WTC11 (cell line): ENCODE measurements around the gene MLLT1. TPM values are rescaled to one million over a fixed set of nuclear protein-coding genes. Genes with fewer than 3 reads are reported as not detected.

Experiments
- ATAC-seq: fragments of 200-7000 bp; cut with Tn5 transposase; 2 replicates; pipeline ENCODE4 v1.10.0; 2021; ENCODE audit warnings: mild to moderate bottlenecking, moderate library complexity
- CTCF ChIA-PET: fragments of 300-600 bp; sonication (Branson Sonifier 250); formaldehyde crosslinking; loops from one replicate; lab custom pipeline; 2021; ENCODE audit warnings: antibody characterized with exemption; lab: Charles Lee
- POLR2A ChIA-PET: fragments of 350-600 bp; sonication (Branson Sonifier 250); formaldehyde crosslinking; loops from one replicate; lab custom pipeline; 2021; ENCODE audit warnings: antibody characterized with exemption; lab: Charles Lee
- DNase-seq: peaks from one replicate; pipeline ENCODE4 v3.0.0; 2021; ENCODE audit warnings: low spot score
- H3K27ac Mint-ChIP-seq: 2 replicates; pipeline ENCODE4 v1.8.0; 2021; ENCODE audit warnings: mixed read lengths
- H3K27me3 Mint-ChIP-seq: 2 replicates; pipeline ENCODE4 v1.8.0; 2021; ENCODE audit warnings: low read depth, mild to moderate bottlenecking, moderate library complexity, mixed read lengths
- H3K36me3 Mint-ChIP-seq: 2 replicates; pipeline ENCODE4 v1.8.0; 2021; ENCODE audit warnings: mixed read lengths
- H3K4me1 Mint-ChIP-seq: 2 replicates; pipeline ENCODE4 v1.8.0; 2022; ENCODE audit warnings: mixed read lengths
- H3K4me3 Mint-ChIP-seq: 2 replicates; pipeline ENCODE4 v1.8.0; 2021; ENCODE audit warnings: mild to moderate bottlenecking, moderate library complexity, mixed read lengths
- H3K9me3 Mint-ChIP-seq: 2 replicates; pipeline ENCODE4 v1.8.0; 2021; ENCODE audit warnings: mixed read lengths
- CBFB ChIP-seq: sonication (generic); formaldehyde crosslinking; IDR thresholded peaks from 2 replicates; pipeline ENCODE4 v1.8.1; 2022; ENCODE audit warnings: mild to moderate bottlenecking, low read depth, missing genetic modification reagents
- ESRRA ChIP-seq: sonication (generic); formaldehyde crosslinking; IDR thresholded peaks from 2 replicates; pipeline ENCODE4 v1.8.1; 2022; ENCODE audit warnings: mild to moderate bottlenecking, missing genetic modification reagents, borderline replicate concordance
- IRF2 ChIP-seq: sonication (generic); formaldehyde crosslinking; IDR thresholded peaks from 2 replicates; pipeline ENCODE4 v1.8.0; 2022; ENCODE audit warnings: low read depth, missing genetic modification reagents, borderline replicate concordance
- JAZF1 ChIP-seq: fragments of 250-450 bp; sonication (Bioruptor Pico); IDR thresholded peaks from 2 replicates; pipeline ENCODE4 v1.9.0; 2021; ENCODE audit warnings: moderate library complexity, mild to moderate bottlenecking, inconsistent platforms
- JUN ChIP-seq: sonication (generic); formaldehyde crosslinking; IDR thresholded peaks from 2 replicates; pipeline ENCODE4 v1.8.0; 2023; ENCODE audit warnings: mild to moderate bottlenecking, missing genetic modification reagents
- MAX ChIP-seq: sonication (generic); formaldehyde crosslinking; IDR thresholded peaks from 2 replicates; pipeline ENCODE4 v1.8.0; 2022; ENCODE audit warnings: mild to moderate bottlenecking, missing genetic modification reagents
- NR3C1 ChIP-seq: sonication (generic); formaldehyde crosslinking; conservative IDR thresholded peaks from 2 replicates; pipeline ENCODE4 v1.8.1; 2023; ENCODE audit warnings: low read depth, mild to moderate bottlenecking, missing genetic modification reagents
- PRRX2 ChIP-seq: fragments of 250-450 bp; sonication (Bioruptor Pico); IDR thresholded peaks from 2 replicates; pipeline ENCODE4 v1.8.0; 2021; ENCODE audit warnings: mild to moderate bottlenecking
- RORB ChIP-seq: fragments of 250-450 bp; sonication (Bioruptor Pico); IDR thresholded peaks from 2 replicates; pipeline ENCODE4 v1.9.0; 2021; ENCODE audit warnings: mild to moderate bottlenecking
- SMAD4 ChIP-seq: sonication (generic); formaldehyde crosslinking; IDR thresholded peaks from 2 replicates; pipeline ENCODE4 v1.8.0; 2022; ENCODE audit warnings: mild to moderate bottlenecking, missing genetic modification reagents
- ZBTB43 ChIP-seq: sonication (generic); formaldehyde crosslinking; IDR thresholded peaks from 2 replicates; pipeline ENCODE4 v1.8.1; 2023; ENCODE audit warnings: mild to moderate bottlenecking, missing genetic modification reagents
- ZNF423 ChIP-seq: fragments of 250-450 bp; sonication (Bioruptor Pico); IDR thresholded peaks from 2 replicates; pipeline ENCODE4 v2.1.2; 2022; ENCODE audit warnings: mild to moderate bottlenecking, moderate library complexity
- ZNF532 ChIP-seq: fragments of 250-450 bp; sonication (Bioruptor Pico); IDR thresholded peaks from 2 replicates; pipeline ENCODE4 v1.9.0; 2021; ENCODE audit warnings: mild to moderate bottlenecking, borderline replicate concordance
- total RNA-seq: library from RNA; stranded (reverse); gene quantifications from 3 replicates; pipeline ENCODE4 v1.2.3, GENCODE V29; 2021
- TF ChIP-seq, protein P1 (sequence below): sonication (generic); formaldehyde crosslinking; IDR thresholded peaks from 2 replicates; pipeline ENCODE4 v1.8.0; 2023; ENCODE audit warnings: mild to moderate bottlenecking, missing genetic modification reagents
- TF ChIP-seq, protein P2 (sequence below): fragments of 250-450 bp; sonication (Bioruptor Pico); IDR thresholded peaks from 2 replicates; pipeline ENCODE4 v1.8.0; 2021; ENCODE audit warnings: mild to moderate bottlenecking
- TF ChIP-seq, protein P3 (sequence below): sonication (generic); formaldehyde crosslinking; conservative IDR thresholded peaks from 2 replicates; pipeline ENCODE4 v1.8.1; 2023; ENCODE audit warnings: mild to moderate bottlenecking, low read depth, missing genetic modification reagents, moderate library complexity
- TF ChIP-seq, protein P4 (sequence below): sonication (generic); formaldehyde crosslinking; IDR thresholded peaks from 2 replicates; pipeline ENCODE4 v1.8.1; 2023; ENCODE audit warnings: mild to moderate bottlenecking, missing genetic modification reagents

MLLT1 gene
- total RNA-seq, 1 experiment from 2014 or later = 58.2 TPM

DNA sequence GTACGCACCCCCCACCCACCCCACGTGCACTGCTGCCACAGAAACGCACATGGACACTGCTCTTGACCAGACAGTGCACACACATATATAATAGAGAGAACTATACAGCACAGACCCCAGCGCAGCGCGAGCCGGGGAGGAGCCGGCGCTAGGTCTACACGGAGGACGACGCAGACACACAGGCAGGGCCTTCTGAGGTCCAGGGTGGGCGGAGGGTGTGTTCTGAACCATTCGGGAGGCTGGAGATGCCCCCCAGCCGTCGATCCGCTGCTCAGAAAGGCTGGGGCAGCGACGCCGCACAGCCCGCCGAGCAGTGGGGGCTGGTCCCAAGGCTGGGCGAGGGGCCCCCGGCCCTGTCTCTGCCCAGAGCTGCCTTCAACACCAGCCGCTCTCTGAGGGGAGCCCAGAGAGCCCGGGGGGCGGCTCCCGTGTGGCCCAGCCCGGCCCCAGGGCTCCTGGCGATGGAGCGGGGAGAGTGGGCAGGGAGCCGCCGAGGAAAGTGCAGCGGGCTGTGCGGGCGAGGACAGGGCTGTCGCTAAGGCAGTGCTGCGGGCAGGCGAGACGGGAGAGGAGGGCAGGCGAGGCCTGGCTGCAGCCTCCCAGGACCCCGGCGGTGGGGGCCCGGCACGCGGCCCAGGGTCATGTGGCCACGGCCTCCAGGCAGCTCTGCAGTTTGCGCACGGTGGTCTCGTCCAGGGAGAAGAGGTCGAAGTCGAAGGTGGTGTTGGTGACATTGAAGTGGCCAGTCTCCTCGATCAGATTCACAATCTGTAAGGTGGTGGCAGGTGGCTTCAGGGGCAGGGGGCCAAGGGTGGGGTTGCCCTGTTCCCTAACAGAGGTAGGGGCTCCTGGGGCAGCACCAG lies 67.1 kb downstream of the MLLT1 start:
- Mint-ChIP-seq H3K4me1 (no peaks in the 10 kb centered on the region), H3K27ac (no peak overlapping the region)
- no peak for DNase-seq
- POLR2A ChIA-PET = no interaction called here
- TF ChIP-seq, protein P1, sequence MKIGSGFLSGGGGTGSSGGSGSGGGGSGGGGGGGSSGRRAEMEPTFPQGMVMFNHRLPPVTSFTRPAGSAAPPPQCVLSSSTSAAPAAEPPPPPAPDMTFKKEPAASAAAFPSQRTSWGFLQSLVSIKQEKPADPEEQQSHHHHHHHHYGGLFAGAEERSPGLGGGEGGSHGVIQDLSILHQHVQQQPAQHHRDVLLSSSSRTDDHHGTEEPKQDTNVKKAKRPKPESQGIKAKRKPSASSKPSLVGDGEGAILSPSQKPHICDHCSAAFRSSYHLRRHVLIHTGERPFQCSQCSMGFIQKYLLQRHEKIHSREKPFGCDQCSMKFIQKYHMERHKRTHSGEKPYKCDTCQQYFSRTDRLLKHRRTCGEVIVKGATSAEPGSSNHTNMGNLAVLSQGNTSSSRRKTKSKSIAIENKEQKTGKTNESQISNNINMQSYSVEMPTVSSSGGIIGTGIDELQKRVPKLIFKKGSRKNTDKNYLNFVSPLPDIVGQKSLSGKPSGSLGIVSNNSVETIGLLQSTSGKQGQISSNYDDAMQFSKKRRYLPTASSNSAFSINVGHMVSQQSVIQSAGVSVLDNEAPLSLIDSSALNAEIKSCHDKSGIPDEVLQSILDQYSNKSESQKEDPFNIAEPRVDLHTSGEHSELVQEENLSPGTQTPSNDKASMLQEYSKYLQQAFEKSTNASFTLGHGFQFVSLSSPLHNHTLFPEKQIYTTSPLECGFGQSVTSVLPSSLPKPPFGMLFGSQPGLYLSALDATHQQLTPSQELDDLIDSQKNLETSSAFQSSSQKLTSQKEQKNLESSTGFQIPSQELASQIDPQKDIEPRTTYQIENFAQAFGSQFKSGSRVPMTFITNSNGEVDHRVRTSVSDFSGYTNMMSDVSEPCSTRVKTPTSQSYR (CRISPR knock-in tag) = no peak
- no peak for TF ChIP-seq CBFB
- no peak for TF ChIP-seq MAX
- no peak for TF ChIP-seq PRRX2
- TF ChIP-seq IRF2 (CRISPR knock-in tag) = no peak
- TF ChIP-seq, all 79 proteins: peak for 0
- H3K27me3 Mint-ChIP-seq = no peaks in the 10 kb centered on the region
- no peaks in the 10 kb centered on the region for H3K9me3 Mint-ChIP-seq
- peaks cover 5% of the 10 kb centered on the region; the same call in 1 of the 2 replicates for H3K36me3 Mint-ChIP-seq
- no peak for ATAC-seq
- no peak overlapping the region for H3K4me3 Mint-ChIP-seq
- CTCF ChIA-PET = no interaction called here

- Mint-ChIP-seq H3K9me3 (no peaks in the 10 kb centered on the region), H3K27me3 (no peaks in the 10 kb centered on the region), H3K36me3 (peaks cover 5% of the 10 kb centered on the region; the same call in 1 of the 2 replicates), H3K4me3 (no peak overlapping the region), H3K27ac (no peak overlapping the region), H3K4me1 (no peaks in the 10 kb centered on the region)
- no peak for DNase-seq
- no peak for ATAC-seq
- POLR2A ChIA-PET = no interaction called here
- CTCF ChIA-PET = no interaction called here
- TF ChIP-seq JUN (CRISPR knock-in tag) (no peak), ZBTB43 (CRISPR knock-in tag) (no peak), RORB (CRISPR knock-in tag) (no peak), SMAD4 (CRISPR knock-in tag) (no peak), NR3C1 (no peak), JAZF1 (no peak), ZNF532 (CRISPR knock-in tag) (no peak), ZNF423 (CRISPR knock-in tag) (no peak), ESRRA (no peak), MAX (no peak)
- TF ChIP-seq, protein P2, sequence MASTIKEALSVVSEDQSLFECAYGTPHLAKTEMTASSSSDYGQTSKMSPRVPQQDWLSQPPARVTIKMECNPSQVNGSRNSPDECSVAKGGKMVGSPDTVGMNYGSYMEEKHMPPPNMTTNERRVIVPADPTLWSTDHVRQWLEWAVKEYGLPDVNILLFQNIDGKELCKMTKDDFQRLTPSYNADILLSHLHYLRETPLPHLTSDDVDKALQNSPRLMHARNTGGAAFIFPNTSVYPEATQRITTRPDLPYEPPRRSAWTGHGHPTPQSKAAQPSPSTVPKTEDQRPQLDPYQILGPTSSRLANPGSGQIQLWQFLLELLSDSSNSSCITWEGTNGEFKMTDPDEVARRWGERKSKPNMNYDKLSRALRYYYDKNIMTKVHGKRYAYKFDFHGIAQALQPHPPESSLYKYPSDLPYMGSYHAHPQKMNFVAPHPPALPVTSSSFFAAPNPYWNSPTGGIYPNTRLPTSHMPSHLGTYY (CRISPR knock-in tag) = no peak
- TF ChIP-seq, protein P3, sequence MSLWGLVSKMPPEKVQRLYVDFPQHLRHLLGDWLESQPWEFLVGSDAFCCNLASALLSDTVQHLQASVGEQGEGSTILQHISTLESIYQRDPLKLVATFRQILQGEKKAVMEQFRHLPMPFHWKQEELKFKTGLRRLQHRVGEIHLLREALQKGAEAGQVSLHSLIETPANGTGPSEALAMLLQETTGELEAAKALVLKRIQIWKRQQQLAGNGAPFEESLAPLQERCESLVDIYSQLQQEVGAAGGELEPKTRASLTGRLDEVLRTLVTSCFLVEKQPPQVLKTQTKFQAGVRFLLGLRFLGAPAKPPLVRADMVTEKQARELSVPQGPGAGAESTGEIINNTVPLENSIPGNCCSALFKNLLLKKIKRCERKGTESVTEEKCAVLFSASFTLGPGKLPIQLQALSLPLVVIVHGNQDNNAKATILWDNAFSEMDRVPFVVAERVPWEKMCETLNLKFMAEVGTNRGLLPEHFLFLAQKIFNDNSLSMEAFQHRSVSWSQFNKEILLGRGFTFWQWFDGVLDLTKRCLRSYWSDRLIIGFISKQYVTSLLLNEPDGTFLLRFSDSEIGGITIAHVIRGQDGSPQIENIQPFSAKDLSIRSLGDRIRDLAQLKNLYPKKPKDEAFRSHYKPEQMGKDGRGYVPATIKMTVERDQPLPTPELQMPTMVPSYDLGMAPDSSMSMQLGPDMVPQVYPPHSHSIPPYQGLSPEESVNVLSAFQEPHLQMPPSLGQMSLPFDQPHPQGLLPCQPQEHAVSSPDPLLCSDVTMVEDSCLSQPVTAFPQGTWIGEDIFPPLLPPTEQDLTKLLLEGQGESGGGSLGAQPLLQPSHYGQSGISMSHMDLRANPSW (CRISPR knock-in tag) = no peak
- TF ChIP-seq, protein P4, sequence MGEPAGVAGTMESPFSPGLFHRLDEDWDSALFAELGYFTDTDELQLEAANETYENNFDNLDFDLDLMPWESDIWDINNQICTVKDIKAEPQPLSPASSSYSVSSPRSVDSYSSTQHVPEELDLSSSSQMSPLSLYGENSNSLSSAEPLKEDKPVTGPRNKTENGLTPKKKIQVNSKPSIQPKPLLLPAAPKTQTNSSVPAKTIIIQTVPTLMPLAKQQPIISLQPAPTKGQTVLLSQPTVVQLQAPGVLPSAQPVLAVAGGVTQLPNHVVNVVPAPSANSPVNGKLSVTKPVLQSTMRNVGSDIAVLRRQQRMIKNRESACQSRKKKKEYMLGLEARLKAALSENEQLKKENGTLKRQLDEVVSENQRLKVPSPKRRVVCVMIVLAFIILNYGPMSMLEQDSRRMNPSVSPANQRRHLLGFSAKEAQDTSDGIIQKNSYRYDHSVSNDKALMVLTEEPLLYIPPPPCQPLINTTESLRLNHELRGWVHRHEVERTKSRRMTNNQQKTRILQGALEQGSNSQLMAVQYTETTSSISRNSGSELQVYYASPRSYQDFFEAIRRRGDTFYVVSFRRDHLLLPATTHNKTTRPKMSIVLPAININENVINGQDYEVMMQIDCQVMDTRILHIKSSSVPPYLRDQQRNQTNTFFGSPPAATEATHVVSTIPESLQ = no peak
These were observed 68.0 kb downstream of the MLLT1 start for GRCh38 chr19:6211632-6212402.
